HL-60/S4 (cell line): ENCODE data around the gene SYT8.

Source experiments
- in situ Hi-C: fragments of 300-500 bp; cut with MboI; formaldehyde crosslinking; loops from 2 replicates; pipeline ENCODE4 v1.14.3; 2022; ENCODE audit warnings: low sequenced_read_pairs

SYT8 gene

DNA sequence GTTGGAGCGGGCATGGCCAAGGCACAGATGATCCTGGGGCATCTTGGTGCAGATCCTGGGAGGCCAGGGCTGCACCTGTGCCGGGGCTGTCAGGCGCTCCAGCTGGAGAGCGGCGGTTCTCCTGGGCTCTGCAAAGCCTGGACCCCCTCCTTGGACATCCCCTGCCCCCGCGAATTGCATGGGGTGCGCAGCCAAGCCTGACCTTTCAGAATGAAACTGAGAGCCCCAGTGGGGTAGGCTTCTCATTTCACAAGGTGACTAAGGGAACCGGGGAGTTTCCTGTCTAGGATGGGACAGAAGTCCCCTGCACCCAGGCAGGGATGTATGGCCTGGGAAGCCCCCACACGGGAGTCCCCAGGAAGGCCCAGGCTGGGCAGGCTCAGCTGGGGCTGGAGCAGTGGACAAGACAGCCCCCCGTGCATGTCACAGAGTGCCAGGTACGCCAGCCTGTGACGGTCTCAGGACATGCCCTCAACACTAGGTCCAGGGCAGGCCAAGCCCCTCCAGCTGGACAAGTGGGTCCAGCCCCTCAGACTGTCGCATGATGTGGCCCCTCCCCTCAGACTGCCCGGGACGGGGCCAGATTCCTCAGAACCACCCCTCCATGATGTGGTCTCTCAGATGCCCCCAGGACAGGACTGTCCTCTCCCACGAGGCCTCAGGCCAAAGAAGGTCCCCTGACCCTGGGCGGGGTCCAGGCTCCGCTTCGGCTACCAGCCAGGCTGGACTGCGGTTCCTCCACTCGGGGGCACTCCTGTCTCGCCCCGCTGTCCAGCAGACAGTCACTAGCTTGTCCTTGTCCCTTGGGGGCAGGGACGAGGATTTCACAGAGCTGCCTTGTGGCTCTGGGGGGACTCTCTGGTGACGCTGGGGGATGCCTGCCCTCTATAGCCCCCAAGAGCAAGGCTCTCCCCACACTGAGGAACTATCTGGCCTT is 20.4 kb downstream of the SYT8 start:
- in situ Hi-C loops, result no loop called here

DNA sequence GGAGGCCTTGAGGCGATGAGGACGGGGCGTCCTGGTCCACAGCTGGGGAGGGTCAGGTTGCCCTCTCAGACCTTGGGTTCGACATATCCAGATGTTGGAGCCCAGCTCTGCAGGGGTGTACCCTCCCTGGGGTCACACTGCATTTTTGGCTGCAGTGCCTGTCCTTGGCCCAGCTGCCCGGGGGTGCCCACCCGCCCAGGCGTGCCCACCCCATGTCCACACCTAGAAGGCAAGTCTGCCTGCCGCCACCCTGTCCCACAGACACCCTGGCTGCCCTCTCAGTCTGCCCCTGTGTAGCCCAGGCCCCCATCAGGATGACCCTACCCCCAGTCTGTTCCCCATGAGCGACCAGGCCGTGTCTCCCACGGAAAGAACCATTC is 21.1 kb downstream of the SYT8 start:
- in situ Hi-C loops, result no loop called here

DNA sequence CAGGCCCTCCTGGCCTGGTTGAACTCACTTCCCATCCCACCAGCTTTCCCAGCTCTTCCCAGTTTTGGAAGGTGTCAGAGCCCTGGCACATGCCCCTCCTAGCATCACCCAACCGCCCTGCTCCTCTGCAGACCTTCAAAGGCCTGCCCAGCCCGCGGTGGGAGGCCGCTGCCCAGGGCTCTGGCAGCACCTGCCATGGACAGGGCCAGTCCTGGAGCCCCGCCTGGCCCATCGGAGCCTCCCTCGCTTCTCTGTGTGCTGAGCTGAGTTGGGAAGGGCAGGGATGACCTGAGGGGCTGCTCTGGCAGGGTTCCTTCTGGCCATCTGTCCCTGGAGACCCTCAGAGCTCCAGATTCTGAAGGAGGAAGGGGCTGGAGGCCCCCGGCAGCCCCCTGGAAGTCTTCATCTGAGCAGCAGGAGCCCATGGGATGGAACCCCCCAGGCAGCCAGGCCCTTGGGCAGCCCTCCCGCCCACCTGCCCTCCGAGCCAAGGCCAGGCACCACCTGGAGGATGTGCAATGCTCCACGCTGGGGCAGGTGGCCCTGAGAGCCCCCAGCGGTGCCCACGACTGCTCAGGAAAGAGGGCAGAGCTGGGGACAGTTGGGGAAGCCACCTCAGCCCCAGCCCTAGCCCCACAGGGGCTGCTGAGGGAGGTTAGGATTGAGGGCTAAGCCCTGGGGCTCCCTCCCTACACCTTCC is 21.7 kb downstream of the SYT8 start:
- in situ Hi-C loops, result no loop called here

DNA sequence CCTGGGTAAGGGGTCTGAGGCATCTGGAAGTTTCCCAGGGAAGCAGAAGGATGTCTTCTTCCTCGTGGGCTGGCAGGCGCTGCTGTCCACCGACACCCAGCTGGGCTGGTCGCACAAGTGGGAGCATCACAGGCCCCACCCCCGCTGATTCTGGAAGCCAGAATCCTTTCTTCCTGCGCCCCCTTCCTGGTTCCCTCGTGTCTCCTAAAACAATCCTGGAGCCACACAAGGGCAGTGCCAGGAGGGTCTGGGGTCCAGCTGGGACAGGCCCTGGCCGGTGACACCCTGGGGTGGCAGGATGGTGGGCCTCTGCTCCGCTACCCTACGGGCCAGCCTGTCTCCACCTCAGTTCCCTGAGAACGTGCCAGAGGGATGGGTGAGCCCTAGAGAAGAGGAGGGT is 22.3 kb downstream of the SYT8 start:
- in situ Hi-C loops, result no loop called here

DNA sequence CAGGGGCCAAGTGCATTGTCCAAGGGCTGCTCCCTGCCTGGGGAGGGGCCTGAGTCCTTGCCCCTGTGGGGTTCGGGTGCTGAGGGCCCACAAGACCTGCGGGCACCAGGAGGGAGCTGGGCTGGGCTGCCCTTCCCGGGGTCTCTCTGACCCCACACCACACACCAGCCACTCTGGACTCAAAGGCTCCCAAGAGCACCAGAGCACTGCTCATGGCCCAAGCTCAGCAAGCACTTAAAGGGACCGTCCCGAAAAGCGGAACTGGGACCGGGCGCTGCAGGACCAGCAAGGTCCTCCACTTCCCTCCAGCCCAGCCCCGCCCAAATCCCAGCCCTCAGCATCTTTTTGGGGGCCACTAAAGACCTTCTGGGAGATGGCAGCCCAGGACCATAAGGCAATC is 23.4 kb downstream of the SYT8 start:
- in situ Hi-C loops, result no loop called here

DNA sequence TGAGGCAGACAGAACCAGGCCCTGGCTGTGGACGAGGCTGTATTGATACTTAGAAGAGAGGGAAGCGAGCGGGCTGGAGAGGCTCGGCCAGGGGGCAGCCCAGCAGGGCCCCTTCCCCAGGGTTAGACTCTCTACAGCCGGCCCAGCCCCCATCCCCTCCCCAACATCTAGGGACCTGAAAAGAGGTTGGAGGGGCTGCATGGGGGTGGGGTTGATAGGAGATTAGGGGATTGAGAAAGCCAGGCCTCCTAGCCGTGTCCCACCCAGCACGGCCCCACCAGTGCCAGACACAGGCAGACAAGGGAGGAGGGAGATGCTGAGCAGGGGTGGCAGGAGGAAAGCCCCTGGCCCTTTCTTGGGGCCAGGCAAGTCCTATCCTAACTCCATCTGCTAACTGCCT is 23.8 kb downstream of the SYT8 start:
- in situ Hi-C loops, result no loop called here

DNA sequence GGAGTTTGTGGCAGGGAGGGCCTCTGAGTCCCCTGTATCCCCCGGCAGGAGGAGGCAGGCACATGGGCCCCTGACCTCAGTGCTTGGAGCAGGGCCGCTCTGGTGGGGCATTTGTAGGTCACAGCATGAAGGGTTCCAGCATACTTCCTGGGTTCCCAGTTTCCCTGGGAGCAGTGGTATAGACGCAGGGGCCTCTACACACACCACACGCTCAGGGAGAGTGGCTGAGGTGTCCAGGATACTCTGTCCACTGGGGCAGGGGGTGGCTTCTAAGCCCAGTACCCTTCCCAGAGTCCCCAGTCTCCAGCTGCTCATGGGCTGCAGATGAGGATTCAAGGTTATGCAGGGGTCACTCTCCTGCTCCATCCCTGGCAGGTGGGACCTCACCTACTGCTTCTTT is 24.2 kb downstream of the SYT8 start:
- in situ Hi-C loops, result no loop called here

DNA sequence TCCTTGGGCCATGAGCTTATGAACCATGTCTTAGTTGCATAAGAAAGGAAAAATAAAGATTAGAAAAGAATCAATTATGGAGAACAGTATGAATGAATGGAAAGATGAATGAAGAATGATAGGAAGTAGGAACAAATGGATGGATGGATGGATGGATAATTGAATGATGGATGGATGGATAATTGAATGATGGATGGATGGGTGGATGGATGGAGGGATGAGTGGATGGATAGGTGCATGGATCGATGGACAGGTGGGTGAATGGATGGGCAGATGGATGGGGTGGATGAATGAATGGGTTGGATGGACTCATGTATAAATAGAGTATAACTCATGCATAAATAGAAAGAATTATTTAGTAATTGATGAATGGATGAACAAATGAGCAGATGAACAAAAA is 25.3 kb downstream of the SYT8 start:
- in situ Hi-C loops, result no loop called here

DNA sequence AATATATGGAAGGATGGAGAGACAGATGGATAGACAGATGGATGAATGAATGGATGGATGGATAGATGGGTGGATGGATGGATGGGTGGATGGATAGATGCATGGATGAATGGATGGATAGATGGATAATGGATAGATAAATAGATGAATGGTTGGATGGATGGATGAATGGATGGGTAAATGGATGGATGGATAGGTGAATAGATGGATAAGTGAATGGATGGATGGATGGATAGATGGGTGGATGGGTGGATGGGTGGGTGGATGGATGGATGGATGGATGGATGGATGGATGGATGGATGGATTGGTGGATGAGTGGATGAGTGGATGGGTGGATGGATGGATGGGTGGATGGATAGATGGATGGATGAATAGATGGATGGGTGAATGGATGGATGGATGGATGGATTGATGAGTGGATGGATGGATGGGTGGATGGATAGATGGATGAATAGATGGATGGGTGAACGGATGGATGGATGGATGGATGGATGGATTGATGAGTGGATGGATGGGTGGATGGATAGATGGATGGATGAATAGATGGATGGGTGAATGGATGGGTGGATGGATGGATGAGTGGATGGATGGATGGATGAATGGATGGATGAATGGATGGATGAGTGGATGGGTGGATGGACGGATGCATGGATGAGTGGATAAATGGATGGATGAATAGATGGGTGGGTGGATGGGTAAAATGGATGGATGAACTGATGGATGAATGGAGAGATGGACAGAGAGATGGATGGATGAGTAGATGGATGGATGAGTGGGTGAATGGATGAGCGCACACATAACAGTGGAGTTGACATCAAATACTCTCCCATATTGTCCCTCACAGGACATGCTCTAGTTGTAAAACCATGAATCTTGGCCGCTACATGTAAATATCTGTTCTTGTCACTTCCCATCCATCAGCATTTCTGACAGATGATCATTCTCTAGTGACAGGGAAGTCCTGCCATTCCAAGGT is 26.9 kb downstream of the SYT8 start:
- in situ Hi-C loops, result no loop called here

DNA sequence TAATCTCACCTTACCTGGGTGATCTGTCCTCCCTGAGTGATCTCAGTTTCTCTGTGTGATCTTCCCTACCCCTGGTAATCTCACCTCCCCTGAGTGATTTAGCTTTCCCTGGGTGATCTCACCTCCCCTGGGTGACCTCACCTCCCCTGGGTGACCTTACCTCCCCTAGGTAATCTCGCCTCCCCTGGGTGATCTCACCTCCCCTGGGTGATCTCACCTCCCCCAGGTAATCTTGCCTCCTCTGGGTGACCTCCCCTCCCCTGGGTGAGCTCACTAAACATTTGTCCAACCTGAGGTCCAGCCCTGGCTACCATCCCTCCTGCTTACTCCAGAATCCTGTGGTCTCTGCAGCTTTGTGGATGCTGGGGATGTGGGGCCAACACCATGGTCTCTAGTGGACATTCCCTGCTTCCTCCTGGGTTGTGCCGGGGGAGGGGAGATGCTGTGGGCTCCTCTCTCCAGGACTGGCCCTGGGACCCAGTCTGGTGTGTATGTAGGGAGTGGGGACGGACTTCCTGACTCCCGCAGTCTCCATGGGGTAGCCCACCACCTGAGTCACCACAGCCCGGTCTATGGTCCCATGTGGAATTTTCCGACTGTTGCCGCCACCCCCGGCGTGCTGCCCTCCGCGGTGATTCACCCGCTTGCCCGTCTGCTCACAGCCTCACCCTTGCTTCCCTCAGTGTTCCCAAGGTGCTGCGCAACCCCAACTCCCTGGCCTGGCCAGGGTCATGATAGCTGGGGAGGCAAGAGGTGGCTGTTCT is 28.0 kb downstream of the SYT8 start:
- in situ Hi-C loops, result no loop called here

DNA sequence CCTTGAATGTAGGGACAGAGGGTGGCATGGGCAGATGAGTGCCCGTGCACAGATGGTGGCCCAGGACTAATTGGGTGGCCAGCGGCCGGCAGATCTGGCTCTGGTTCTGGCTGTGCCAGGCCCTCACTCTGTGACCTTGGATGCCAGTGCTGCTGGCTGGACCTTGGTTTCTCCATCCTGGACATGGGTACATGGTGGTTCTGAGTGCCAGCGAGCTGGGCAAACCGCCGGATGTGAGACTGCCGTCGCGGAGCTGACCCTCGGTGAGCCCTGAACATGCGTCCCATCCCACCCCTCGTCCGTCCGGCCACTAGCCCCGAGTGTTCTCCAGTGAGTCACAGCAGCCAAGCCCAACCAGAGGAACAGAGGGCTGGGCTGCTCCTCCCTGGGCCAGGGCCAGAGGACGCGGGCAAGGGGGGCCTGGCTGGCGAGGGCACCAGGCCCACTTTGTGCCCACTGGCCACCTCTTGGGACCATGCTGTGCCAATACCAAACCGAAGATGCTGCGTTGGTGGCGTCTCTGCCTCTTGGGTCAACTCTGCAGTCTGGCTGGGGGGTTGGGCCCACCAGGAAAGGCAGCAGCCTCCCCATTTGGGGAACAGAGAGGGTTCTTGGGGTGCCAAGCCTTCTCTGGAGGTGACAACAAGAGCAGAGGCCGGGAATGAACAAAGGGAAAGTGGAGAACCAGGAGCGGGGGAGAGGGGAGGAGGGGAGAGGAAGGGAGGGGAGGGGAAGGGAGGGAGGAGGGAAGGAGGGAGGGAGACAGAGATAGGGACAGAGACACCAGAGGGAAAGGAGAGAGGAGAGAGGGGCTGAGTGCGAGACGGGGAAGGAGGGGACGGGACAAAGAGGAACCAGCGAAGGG is 28.8 kb downstream of the SYT8 start:
- in situ Hi-C loops, result no loop called here

DNA sequence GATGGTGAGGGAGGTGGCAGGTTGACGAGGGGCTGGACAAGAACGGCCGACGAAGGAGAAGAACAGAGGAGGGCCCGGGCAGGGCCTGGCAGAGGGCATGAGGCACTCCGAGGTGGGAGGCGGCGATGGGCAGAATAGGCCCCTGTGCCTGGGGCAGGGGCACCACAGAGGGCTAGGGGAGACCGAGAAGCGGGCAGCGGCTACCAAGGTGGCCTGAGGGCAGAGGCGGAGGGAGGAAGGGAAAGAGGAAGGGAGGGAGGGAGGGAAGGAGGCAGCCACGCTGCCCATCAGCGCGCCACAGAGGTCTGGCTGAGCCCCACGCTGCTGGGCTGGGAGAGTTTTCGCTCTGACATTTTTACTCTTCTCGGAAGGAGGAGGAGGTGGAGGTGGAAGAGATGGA is 29.4 kb downstream of the SYT8 start:
- in situ Hi-C loops, result no loop called here

DNA sequence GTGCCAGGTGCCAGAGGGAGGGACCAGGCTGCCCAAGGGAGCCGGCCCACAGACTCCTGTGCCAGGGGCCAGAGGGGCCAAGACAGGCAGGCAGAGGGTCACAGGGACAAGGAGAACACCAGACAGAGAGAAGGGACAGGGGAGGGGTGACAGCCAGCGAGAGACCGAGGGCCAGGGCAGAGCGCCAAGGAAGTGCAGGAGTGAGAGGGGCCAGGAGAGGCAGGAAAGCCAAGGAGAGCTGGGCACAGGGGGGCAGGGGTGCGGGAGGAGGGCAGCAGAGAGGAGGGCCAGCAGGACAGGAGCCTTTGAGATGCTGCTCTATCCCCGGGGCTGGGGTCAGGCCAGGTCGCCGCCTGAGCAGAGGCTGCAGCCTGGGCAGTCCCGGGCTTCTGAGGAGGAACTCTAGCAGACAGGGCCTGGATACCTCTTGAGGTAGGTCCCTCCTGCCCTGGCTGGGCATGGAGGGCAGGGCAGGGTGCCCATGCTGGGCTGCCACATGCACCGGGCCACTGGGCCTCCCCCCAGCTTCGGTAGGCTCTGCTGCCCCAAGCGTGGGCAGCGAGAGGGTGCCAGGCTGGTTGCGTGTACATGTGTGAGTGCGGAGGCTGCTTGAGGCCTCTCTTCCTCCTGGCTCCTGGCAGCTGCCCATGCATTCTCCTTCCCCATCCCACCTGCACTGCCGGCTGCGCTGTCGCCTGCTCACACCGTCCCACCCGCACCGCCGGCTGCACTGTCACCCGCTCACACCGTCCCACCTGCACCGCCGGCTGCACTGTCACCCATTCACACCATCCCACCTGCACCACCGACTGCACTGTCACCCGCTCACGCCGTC is 30.3 kb downstream of the SYT8 start:
- in situ Hi-C loops, result no loop called here

DNA sequence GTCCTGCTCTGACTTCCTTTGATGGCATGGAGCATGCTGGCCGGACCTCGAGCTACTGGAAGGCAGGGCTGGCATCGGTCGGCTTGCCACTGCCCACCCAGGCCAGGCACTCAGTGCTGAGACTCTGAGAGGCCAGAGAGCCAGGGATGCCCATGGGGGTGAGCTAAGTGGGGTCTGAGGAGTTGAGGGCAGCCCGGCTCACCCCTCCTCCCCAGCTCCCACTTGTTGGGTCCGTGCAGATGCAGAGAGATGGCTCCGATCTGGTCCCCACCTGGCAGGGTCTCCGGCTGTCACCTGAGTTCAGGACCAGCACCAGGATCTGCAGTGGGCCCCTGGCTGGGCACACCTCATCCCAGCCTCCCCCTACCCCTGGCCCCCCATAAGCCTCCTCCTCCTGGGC is 31.4 kb downstream of the SYT8 start:
- in situ Hi-C loops, result no loop called here

DNA sequence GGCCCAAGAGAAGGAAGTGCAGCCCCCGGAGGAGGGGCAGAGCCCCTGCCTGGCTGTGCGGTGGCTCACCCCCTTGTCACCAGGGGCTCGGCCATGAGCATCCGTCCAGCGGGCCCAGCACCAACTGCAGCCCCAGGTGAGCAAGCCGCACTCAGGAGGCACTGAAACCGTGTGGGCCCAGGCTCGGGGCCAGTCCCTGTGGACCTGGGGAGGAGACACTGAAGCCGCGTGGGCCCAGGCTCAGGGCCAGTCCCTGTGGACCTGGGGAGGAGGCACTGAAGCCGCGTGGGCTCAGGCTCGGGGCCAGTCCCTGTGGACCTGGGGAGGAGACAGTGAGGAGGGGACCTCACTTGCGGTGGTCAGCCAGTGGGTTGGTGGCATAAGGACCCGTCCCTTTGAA is 32.0 kb downstream of the SYT8 start:
- in situ Hi-C loops, result no loop called here

DNA sequence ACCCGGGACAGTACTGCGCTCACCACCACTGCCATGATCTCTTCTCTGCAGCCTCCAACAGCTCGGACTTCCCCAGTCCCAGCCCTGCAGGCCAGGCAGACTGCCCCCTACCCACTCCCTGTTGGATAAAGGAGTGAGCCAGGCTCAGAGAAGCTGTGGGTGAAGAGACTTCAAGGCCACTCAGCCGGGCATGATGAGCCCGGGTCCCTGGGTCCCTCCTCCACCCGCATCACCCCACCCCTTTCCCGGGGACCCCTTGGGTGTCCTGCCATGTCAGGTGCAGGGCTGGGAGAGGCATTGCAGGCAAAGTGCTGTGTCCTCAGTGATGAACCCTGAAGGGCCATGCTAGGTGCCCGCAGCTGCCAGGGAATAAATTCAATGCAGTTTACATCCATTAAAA is 32.6 kb downstream of the SYT8 start:
- in situ Hi-C loops, result no loop called here

DNA sequence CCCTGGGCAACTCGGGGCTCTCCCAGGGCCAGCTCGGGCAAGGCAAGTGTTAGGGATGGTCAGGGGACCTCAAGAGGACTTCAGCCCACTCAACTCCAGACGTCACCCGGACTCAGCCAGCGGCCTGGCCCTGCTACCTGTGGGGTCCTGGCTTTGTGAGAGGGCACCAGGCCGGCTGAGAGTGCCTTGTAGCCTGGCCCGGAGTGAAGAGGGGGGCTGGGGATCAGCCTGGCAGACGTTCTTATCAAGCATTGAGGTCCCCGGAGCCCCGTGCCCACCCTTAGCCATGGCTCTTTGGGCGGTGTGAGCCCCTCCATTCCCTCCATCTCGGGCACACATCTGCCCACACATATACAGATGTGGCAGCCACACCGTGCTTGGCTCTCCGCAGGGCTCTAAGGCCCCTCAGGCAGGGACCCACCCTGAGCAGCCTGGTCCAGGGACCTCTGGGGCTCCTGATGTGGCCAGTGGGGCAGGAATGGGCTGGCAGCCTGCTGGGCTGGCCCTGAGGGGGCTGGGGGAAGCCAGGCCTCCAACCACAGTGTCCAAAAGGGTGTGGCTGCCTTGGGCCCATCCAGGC is 33.4 kb downstream of the SYT8 start:
- in situ Hi-C loops, result no loop called here

DNA sequence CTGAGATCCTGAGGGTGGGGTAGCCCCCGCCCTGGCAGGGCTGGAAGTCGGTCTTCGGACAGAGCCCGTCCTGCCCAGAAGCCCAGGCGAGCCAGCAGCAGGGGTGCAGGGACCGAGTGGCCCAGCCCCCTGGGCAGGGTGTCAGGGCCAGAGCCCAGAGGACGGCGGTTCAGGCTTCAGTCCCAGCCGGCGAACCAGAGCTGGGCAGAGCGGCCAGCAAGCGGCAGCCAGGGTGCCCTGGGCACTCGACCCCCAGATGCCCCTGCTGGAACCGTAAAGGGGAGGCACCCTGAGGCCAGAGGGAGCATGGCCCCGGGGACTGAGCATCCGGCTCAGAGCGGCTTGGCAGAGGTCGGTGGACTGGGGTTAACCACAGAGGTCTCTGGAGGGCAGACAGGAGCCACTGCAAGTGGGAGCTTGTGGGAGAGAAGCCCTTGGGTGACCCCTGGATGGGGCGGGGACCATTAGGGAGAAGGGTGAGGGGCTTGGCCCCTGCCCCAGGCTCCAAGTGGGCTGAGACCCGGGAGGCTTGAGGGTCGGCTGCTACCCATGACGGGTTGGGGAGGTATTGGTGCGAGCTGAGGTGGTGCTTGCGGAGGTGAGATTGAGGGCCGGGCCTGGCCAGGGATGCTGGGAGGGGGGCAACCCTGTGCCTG is 34.0 kb downstream of the SYT8 start:
- in situ Hi-C loops, result no loop called here
